ENCODE results near the gene CBLB.
A peak's percentile ranks its signal among the peaks of the same experiment; 100 is the strongest.

Gene CBLB

DNA sequence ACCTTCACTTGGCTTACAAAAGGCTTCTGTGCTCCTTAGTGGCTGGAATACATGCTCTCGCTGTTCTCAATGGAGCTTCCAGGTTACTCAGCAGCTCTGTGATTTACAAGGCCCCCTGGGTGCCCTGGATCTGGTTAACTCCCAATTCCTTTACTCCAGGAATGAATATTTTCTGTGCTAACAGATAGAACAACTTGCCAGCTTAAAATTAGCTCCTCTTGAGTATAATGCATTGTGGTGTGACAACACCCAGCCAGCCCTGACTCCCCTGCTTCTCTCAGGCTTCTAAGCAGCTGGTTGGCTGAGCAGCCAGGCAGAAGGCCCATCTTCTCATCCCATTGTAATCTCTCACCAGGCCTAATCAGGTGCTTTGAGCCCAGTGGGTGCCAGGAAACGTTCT, 255.7 kb downstream of the CBLB start:
- no peak overlapping the region for H3K18ac ChIP-seq (ENCODE audit: low read length)
- H2BK12ac ChIP-seq (ENCODE audit: low read length) = no peak overlapping the region
- H3K4ac ChIP-seq (ENCODE audit: low read depth, low read length) = no peak overlapping the region
- H2AK5ac ChIP-seq (ENCODE audit: low read length) = no peak overlapping the region
- H3K79me2 ChIP-seq (ENCODE audit: control insufficient read depth, insufficient read depth, low read length, poor library complexity) = no peaks in the 10 kb centered on the region
- no peaks in the 10 kb centered on the region for H3K79me1 ChIP-seq (ENCODE audit: low read length)
- peaks cover 0 to 6% of the 10 kb centered on the region in 2 experiments for H3K4me1 ChIP-seq (ENCODE audit: control insufficient read depth in 1 of 2, insufficient read depth in 2 of 2, low read length in 2 of 2)
- no peak overlapping the region for H4K12ac ChIP-seq (ENCODE audit: low read depth, low read length)
- WGBS (ENCODE audit: extremely low coverage, insufficient coverage, insufficient read length) = no CpG with 5 or more reads among the region's 2 CpGs
- no peak overlapping the region for H4K91ac ChIP-seq (ENCODE audit: low read depth, low read length)
- H2AFZ ChIP-seq (ENCODE audit: insufficient read depth, low read length, poor library complexity) = no peak overlapping the region
- H3K4me3 ChIP-seq (ENCODE audit: low read depth, low read length) = peak overlapping the region; percentile 16
- H2BK5ac ChIP-seq (ENCODE audit: low read depth, low read length, poor library complexity) = no peak overlapping the region
- no peak overlapping the region for H4K8ac ChIP-seq (ENCODE audit: low read depth, low read length)
- H3K27me3 ChIP-seq (ENCODE audit: insufficient read depth, low read length) = no peaks in the 10 kb centered on the region
- no peaks in the 10 kb centered on the region for H3K9me3 ChIP-seq (ENCODE audit: insufficient read depth, low read depth, low read length)
- no peak overlapping the region for H3K23ac ChIP-seq (ENCODE audit: low read length)
- no peak overlapping the region for H2BK120ac ChIP-seq (ENCODE audit: insufficient read depth, low read length, poor library complexity)
- H3K4me2 ChIP-seq (ENCODE audit: low read length) = no peak overlapping the region
- H3K9ac ChIP-seq (ENCODE audit: low read length) = no peak overlapping the region
- no peak for DNase-seq
- no peak overlapping the region for H3K27ac ChIP-seq (ENCODE audit: low read depth, low read length)
- H3K14ac ChIP-seq (ENCODE audit: low read length) = no peak overlapping the region
- peaks cover 0 to 2% of the 10 kb centered on the region in 2 experiments for H3K36me3 ChIP-seq (ENCODE audit: control insufficient read depth in 1 of 2, insufficient read depth in 2 of 2, low read length in 2 of 2)

DNA sequence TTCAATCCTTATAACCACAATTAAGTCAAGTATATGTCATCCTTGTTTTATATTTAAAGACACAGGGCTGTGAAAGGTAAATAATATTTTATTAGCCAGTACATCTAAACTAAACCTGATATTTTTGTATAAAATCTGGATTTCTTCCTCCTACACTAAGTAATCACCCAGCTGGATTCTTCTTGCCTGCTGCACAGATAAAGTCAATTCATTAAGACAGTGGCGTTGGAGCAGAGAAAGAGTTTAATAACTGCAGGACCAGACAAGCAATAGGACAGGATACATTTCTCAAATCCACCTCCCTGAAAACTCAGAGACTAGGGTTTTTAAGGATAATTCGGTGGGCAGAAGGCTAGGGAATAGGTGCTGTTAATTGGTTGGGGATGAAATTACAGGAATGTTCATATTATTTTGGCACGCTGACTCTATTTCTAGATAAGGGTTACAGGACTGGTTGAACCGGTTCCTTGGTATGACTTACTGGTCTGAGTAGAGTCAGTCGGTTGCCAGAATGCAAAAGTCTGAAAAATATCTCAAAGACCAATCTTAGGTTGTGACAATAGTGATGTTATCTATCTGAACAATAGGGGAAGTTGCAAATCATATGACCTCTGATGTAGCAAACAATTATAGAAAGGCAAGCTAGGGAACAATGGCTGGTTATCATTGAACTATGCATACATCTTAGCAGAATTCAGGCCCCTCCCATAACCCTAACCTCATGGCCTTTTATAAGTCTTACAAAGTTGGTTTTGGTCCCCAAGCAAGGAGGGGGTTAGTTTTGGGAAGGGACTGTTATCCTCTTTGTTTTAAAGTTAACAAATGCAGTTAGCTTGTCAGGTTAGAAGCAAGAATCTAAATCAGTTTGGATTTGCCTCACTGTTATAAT, 257.3 kb downstream of the CBLB start:
- no peak overlapping the region for H3K18ac ChIP-seq (ENCODE audit: low read length)
- H3K36me3 ChIP-seq (ENCODE audit: control insufficient read depth in 1 of 2, insufficient read depth in 2 of 2, low read length in 2 of 2) = peaks cover 0 to 2% of the 10 kb centered on the region in 2 experiments
- no peak overlapping the region for H3K4ac ChIP-seq (ENCODE audit: low read depth, low read length)
- H2BK120ac ChIP-seq (ENCODE audit: insufficient read depth, low read length, poor library complexity) = no peak overlapping the region
- DNase-seq = peak; percentile 89 to 99
- no peaks in the 10 kb centered on the region for H3K9me3 ChIP-seq (ENCODE audit: insufficient read depth, low read depth, low read length)
- H3K79me2 ChIP-seq (ENCODE audit: control insufficient read depth, insufficient read depth, low read length, poor library complexity) = no peaks in the 10 kb centered on the region
- no peak overlapping the region for H2AFZ ChIP-seq (ENCODE audit: insufficient read depth, low read length, poor library complexity)
- peak overlapping the region; percentile 39 for H3K4me2 ChIP-seq (ENCODE audit: low read length)
- H4K12ac ChIP-seq (ENCODE audit: low read depth, low read length) = no peak overlapping the region
- H2AK5ac ChIP-seq (ENCODE audit: low read length) = no peak overlapping the region
- H3K14ac ChIP-seq (ENCODE audit: low read length) = no peak overlapping the region
- no peaks in the 10 kb centered on the region for H3K79me1 ChIP-seq (ENCODE audit: low read length)
- WGBS (ENCODE audit: extremely low coverage, insufficient coverage, insufficient read length) = no CpG with 5 or more reads among the region's 5 CpGs
- H3K9ac ChIP-seq (ENCODE audit: low read length) = no peak overlapping the region
- H3K23ac ChIP-seq (ENCODE audit: low read length) = no peak overlapping the region
- H3K27me3 ChIP-seq (ENCODE audit: insufficient read depth, low read length) = no peaks in the 10 kb centered on the region
- no peak overlapping the region for H3K4me3 ChIP-seq (ENCODE audit: low read depth, low read length)
- H3K4me1 ChIP-seq (ENCODE audit: control insufficient read depth in 1 of 2, insufficient read depth in 2 of 2, low read length in 2 of 2) = peaks cover 0 to 6% of the 10 kb centered on the region in 2 experiments
- no peak overlapping the region for H3K27ac ChIP-seq (ENCODE audit: low read depth, low read length)
- no peak overlapping the region for H4K8ac ChIP-seq (ENCODE audit: low read depth, low read length)
- no peak overlapping the region for H2BK5ac ChIP-seq (ENCODE audit: low read depth, low read length, poor library complexity)
- H4K91ac ChIP-seq (ENCODE audit: low read depth, low read length) = no peak overlapping the region
- H2BK12ac ChIP-seq (ENCODE audit: low read length) = no peak overlapping the region

DNA sequence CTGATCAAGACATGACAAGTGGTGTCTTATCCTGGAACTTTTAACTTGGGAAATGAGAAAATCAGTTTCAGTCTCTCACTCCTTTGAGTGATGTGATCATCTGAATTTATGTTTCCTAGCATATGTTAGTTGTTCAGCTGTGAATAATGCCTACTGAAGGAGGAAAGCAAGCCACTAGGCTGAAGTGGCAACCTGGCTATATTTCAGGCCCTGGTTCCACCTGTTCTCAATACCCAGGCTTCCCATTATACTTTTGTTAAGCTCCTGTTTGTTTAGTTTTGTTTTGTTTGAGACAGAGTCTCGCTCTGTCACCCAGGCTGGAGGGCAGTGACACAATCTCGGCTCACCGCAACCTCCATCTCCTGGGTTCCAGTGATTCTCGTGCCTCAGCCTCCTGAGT, 258.3 kb downstream of the CBLB start:
- Histone ChIP-seq H3K4me2 (ENCODE audit: low read length) (no peak overlapping the region), H2AFZ (ENCODE audit: insufficient read depth, low read length, poor library complexity) (no peak overlapping the region), H2BK12ac (ENCODE audit: low read length) (peak overlapping the region; percentile 87), H3K23ac (ENCODE audit: low read length) (no peak overlapping the region), H3K79me1 (ENCODE audit: low read length) (no peaks in the 10 kb centered on the region), H4K8ac (ENCODE audit: low read depth, low read length) (no peak overlapping the region), H3K4me3 (ENCODE audit: low read depth, low read length) (no peak overlapping the region), H3K9me3 (ENCODE audit: insufficient read depth, low read depth, low read length) (no peaks in the 10 kb centered on the region), H4K91ac (ENCODE audit: low read depth, low read length) (peak overlapping the region; percentile 60), H2BK120ac (ENCODE audit: insufficient read depth, low read length, poor library complexity) (no peak overlapping the region), H3K79me2 (ENCODE audit: control insufficient read depth, insufficient read depth, low read length, poor library complexity) (no peaks in the 10 kb centered on the region), H3K27me3 (ENCODE audit: insufficient read depth, low read length) (no peaks in the 10 kb centered on the region), H3K36me3 (ENCODE audit: control insufficient read depth in 1 of 2, insufficient read depth in 2 of 2, low read length in 2 of 2) (peaks cover 0 to 2% of the 10 kb centered on the region in 2 experiments), H3K4me1 (ENCODE audit: control insufficient read depth in 1 of 2, insufficient read depth in 2 of 2, low read length in 2 of 2) (peaks cover 0 to 6% of the 10 kb centered on the region in 2 experiments), H3K4ac (ENCODE audit: low read depth, low read length) (no peak overlapping the region), H3K9ac (ENCODE audit: low read length) (no peak overlapping the region), H4K12ac (ENCODE audit: low read depth, low read length) (no peak overlapping the region), H2AK5ac (ENCODE audit: low read length) (no peak overlapping the region), H3K14ac (ENCODE audit: low read length) (no peak overlapping the region), H3K27ac (ENCODE audit: low read depth, low read length) (no peak overlapping the region), H3K18ac (ENCODE audit: low read length) (no peak overlapping the region), H2BK5ac (ENCODE audit: low read depth, low read length, poor library complexity) (no peak overlapping the region)
- no CpG with 5 or more reads among the region's 4 CpGs for WGBS (ENCODE audit: extremely low coverage, insufficient coverage, insufficient read length)
- DNase-seq = peak in 1 of 2 donors; percentile 28

DNA sequence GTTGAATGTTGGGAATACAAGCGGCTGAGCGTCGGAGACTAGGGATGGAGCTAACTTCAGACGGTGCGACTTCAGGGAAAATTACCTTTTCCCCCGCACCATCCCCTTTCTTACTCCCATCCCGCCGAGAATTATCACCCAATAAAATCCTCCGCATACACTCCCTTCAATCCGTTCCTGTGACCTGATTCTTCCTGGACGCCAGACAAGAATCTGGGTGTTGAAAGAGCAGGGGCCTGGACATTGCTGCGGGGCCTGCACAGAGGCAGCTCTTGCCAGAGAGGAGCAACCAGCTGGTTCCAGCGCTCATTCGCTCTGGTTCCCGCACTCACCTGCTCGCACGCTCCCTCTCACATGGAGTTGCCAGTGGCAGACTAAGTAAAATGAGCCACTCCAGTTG, 260.2 kb downstream of the CBLB start:
- H3K4me3 ChIP-seq (ENCODE audit: low read depth, low read length) = no peak overlapping the region
- DNase-seq = no peak
- H2BK5ac ChIP-seq (ENCODE audit: low read depth, low read length, poor library complexity) = no peak overlapping the region
- no CpG with 5 or more reads among the region's 17 CpGs for WGBS (ENCODE audit: extremely low coverage, insufficient coverage, insufficient read length)
- no peaks in the 10 kb centered on the region for H3K27me3 ChIP-seq (ENCODE audit: insufficient read depth, low read length)
- no peak overlapping the region for H3K9ac ChIP-seq (ENCODE audit: low read length)
- peaks cover 0 to 2% of the 10 kb centered on the region in 2 experiments for H3K36me3 ChIP-seq (ENCODE audit: control insufficient read depth in 1 of 2, insufficient read depth in 2 of 2, low read length in 2 of 2)
- no peak overlapping the region for H3K27ac ChIP-seq (ENCODE audit: low read depth, low read length)
- peaks cover 0 to 6% of the 10 kb centered on the region in 2 experiments for H3K4me1 ChIP-seq (ENCODE audit: control insufficient read depth in 1 of 2, insufficient read depth in 2 of 2, low read length in 2 of 2)
- no peak overlapping the region for H2AFZ ChIP-seq (ENCODE audit: insufficient read depth, low read length, poor library complexity)
- no peak overlapping the region for H3K23ac ChIP-seq (ENCODE audit: low read length)
- no peak overlapping the region for H3K14ac ChIP-seq (ENCODE audit: low read length)
- H3K18ac ChIP-seq (ENCODE audit: low read length) = no peak overlapping the region
- no peak overlapping the region for H2BK120ac ChIP-seq (ENCODE audit: insufficient read depth, low read length, poor library complexity)
- H3K79me1 ChIP-seq (ENCODE audit: low read length) = no peaks in the 10 kb centered on the region
- H3K4ac ChIP-seq (ENCODE audit: low read depth, low read length) = no peak overlapping the region
- H2AK5ac ChIP-seq (ENCODE audit: low read length) = no peak overlapping the region
- H2BK12ac ChIP-seq (ENCODE audit: low read length) = no peak overlapping the region
- H4K91ac ChIP-seq (ENCODE audit: low read depth, low read length) = no peak overlapping the region
- no peak overlapping the region for H3K4me2 ChIP-seq (ENCODE audit: low read length)
- no peaks in the 10 kb centered on the region for H3K79me2 ChIP-seq (ENCODE audit: control insufficient read depth, insufficient read depth, low read length, poor library complexity)
- H4K12ac ChIP-seq (ENCODE audit: low read depth, low read length) = no peak overlapping the region
- H4K8ac ChIP-seq (ENCODE audit: low read depth, low read length) = no peak overlapping the region
- H3K9me3 ChIP-seq (ENCODE audit: insufficient read depth, low read depth, low read length) = no peaks in the 10 kb centered on the region

All from trophoblast cell (in vitro differentiated cells and primary cell).